ENCODE results near the gene LRRC15. TPM values are rescaled to one million over a fixed set of nuclear protein-coding genes. Genes with fewer than 3 reads are reported as not detected.

LRRC15 gene
- total RNA-seq, 2 experiments from 2014 or later: not detected

Other genes starting within 250 kb of the LRRC15 start
- under 1 TPM; 0.28 to 0.35 TPM for gene HES1, start 233.6 kb downstream of the LRRC15 start, total RNA-seq
- gene CPN2, start 18.4 kb downstream of the LRRC15 start, total RNA-seq: not detected
- under 1 TPM; 0.28 to 0.53 TPM for gene GP5, start 29.5 kb upstream of the LRRC15 start, total RNA-seq
- gene ATP13A3, start 117.3 kb upstream of the LRRC15 start, total RNA-seq: 10 to 100 TPM; 78.3 to 82.0 TPM